Measurements from ENCODE around the gene MTARC1.

MTARC1 gene

DNA sequence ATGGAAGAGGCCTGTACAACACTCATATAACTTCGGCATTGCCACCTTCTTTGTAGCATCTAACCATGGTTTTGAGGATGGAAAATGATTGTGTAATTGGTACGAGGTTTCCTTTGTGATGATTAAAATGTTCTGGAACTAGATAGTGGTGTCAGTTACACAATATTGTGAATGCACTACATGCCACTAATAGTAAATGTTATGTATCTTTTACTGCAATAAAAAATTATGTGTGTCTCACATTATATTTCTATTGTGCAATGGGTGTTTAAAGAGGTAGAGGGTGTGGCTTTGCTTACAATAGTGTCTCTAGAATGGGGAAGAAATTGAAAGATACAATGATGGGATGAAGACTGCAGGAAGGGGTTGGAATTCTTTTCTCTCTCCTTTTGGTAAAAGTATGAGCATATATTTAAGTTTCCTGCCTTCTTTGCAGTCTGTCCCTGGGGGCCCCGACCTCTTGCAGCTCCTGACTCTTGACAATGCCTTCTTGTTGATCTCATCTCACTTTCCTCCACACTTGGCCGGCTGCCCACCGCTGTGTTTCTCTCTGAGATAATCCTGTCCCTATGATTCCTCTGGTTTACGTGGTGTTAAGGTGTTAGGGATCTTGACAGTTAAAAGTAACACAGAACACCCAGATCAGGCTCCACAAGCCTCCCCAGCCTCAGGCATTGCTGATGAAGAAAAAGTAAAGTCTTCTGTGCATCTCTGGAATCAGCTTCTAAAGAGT, 39.3 kb downstream of the MTARC1 start:
- H3K4me3 Mint-ChIP-seq = no peak overlapping the region
- H3K27me3 Mint-ChIP-seq (ENCODE audit: low read depth) = peaks cover 3% of the 10 kb centered on the region
- no peaks in the 10 kb centered on the region for H3K4me1 Mint-ChIP-seq (ENCODE audit: low read depth)
- no peaks in the 10 kb centered on the region for H3K36me3 Mint-ChIP-seq (ENCODE audit: low read depth)
- no peaks in the 10 kb centered on the region for H3K9me3 Mint-ChIP-seq
- H3K27ac Mint-ChIP-seq = no peak overlapping the region

DNA sequence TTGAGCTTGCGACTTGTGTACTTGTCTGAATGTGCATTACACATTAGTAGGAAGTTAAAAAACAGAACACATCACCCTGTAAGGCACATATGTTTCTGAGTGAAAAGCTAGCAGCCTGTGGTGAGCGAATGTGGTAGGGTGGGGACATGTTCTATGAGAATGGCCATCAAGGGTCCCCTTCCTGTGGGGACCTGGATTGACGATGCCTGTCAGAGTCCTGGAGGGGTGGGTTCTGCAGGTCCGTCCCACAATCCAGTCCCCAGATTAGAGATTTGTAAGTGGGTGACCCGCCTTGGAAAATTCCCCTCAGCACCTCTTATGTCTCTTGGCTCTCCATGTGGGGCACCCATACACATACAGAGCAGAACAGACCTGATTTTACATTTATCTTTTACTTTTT, 40.0 kb downstream of the MTARC1 start:
- no peaks in the 10 kb centered on the region for H3K36me3 Mint-ChIP-seq (ENCODE audit: low read depth)
- H3K27ac Mint-ChIP-seq = no peak overlapping the region
- H3K4me3 Mint-ChIP-seq = no peak overlapping the region
- H3K4me1 Mint-ChIP-seq (ENCODE audit: low read depth) = no peaks in the 10 kb centered on the region
- no peaks in the 10 kb centered on the region for H3K9me3 Mint-ChIP-seq
- H3K27me3 Mint-ChIP-seq (ENCODE audit: low read depth) = peaks cover 3% of the 10 kb centered on the region

- no peaks in the 10 kb centered on the region for H3K9me3 Mint-ChIP-seq
- H3K4me3 Mint-ChIP-seq = no peak overlapping the region
- H3K36me3 Mint-ChIP-seq (ENCODE audit: low read depth) = no peaks in the 10 kb centered on the region
- H3K4me1 Mint-ChIP-seq (ENCODE audit: low read depth) = no peaks in the 10 kb centered on the region
- peaks cover 3% of the 10 kb centered on the region for H3K27me3 Mint-ChIP-seq (ENCODE audit: low read depth)
- no peak overlapping the region for H3K27ac Mint-ChIP-seq
These were observed 40.9 kb downstream of the MTARC1 start for GRCh38 chr1:220827445-220828178.

DNA sequence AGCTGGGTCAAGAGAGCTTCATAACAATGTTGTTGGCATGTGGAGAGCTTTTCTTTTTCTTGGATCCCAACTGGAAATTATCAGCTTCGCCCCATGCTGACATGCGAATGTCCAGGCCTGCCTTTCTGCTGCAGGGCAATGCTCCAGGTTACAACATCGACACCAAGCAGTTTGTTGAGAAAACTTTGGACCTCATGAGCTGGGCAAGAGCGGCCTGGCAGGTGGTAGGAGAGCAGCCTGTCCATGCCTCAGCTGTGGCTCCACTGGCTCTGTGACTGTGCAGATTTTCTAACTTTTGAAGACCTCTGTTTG, 41.4 kb downstream of the MTARC1 start:
- Mint-ChIP-seq H3K9me3 (no peaks in the 10 kb centered on the region), H3K36me3 (ENCODE audit: low read depth) (no peaks in the 10 kb centered on the region), H3K27ac (no peak overlapping the region), H3K4me1 (ENCODE audit: low read depth) (no peaks in the 10 kb centered on the region), H3K27me3 (ENCODE audit: low read depth) (peaks cover 3% of the 10 kb centered on the region), H3K4me3 (no peak overlapping the region)

DNA sequence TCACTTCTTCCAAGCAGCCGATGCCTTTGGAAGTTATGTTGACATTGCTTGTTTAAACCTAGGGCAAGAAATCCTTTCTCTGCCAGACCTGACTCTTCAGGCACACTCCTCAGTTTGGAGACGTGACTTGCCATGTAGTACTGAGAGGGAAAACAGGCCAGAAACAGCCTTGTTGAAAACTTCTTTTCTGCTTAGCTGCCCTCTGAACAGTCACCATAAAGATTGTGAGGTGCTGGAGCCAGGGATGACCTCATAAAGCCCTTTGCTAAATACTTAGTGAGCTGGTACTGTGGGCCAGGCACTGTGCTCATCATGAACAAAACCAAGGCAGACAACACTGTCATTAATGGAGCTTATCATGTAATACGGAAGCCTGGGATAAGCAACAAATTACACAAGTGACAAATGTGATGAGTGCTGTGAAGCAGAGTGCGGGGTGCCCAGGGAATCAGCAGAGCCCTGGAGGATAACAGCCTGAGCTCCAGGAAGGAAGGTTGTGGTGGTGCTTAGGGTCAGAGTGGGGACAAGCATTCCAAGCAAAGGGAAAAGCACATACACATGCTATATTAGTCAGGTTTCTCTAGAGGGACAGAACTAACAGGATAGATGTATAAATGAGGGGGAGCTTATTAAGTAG, 42.4 kb downstream of the MTARC1 start:
- H3K4me1 Mint-ChIP-seq (ENCODE audit: low read depth) = no peaks in the 10 kb centered on the region
- no peak overlapping the region for H3K4me3 Mint-ChIP-seq
- no peaks in the 10 kb centered on the region for H3K27me3 Mint-ChIP-seq (ENCODE audit: low read depth)
- no peaks in the 10 kb centered on the region for H3K36me3 Mint-ChIP-seq (ENCODE audit: low read depth)
- no peaks in the 10 kb centered on the region for H3K9me3 Mint-ChIP-seq
- no peak overlapping the region for H3K27ac Mint-ChIP-seq

DNA sequence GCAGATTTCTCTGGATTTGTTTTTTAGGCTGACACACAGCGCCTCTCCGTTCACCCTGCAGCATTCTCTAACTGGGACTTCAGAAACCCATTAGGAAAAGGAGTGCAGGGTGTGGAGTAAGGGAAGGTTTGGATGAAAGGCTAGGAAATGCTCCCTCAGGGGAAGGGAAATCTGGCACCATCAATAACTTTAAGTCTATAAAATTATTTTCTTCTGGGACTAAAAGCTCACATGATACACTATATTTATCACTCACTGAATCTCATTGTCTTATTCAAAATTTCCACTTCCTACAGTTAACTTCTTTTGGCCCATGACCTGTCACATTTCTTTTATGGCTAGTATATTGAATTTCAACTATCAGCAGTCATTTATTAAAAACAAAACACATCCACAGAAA, 46.7 kb downstream of the MTARC1 start:
- no peaks in the 10 kb centered on the region for H3K36me3 Mint-ChIP-seq (ENCODE audit: low read depth)
- no peaks in the 10 kb centered on the region for H3K4me1 Mint-ChIP-seq (ENCODE audit: low read depth)
- no peaks in the 10 kb centered on the region for H3K27me3 Mint-ChIP-seq (ENCODE audit: low read depth)
- H3K27ac Mint-ChIP-seq = no peak overlapping the region
- H3K4me3 Mint-ChIP-seq = no peak overlapping the region
- H3K9me3 Mint-ChIP-seq = no peaks in the 10 kb centered on the region

- Mint-ChIP-seq H3K27me3 (ENCODE audit: low read depth) (no peaks in the 10 kb centered on the region), H3K4me1 (ENCODE audit: low read depth) (no peaks in the 10 kb centered on the region), H3K4me3 (no peak overlapping the region), H3K36me3 (ENCODE audit: low read depth) (no peaks in the 10 kb centered on the region), H3K9me3 (no peaks in the 10 kb centered on the region), H3K27ac (no peak overlapping the region)
These were observed 47.6 kb downstream of the MTARC1 start for GRCh38 chr1:220834155-220834870.

Measured in T-helper 1 cell treated with Interleukin-12 subunit alpha and Interleukin-12 subunit beta and Interleukin-4 antibody, amounts not matched to agents 30 μg/mL and 1 μg/mL, for 36 hours (primary cell).